IMR-90 (cell line): Measurements from ENCODE around the gene ACP4.

ENCODE experiments used
- BHLHE40 ChIP-seq: fragments of 150-350 bp; IDR thresholded peaks from 2 replicates; pipeline ENCODE4 v1.6.1; 2016; ENCODE audit warnings: mild to moderate bottlenecking, low read depth, low read length
- CHD1 ChIP-seq: IDR thresholded peaks from 2 replicates; pipeline ENCODE4 v1.6.1; 2012; ENCODE audit warnings: low read depth, low read length, improper control_type of control experiment
- CTCF ChIP-seq: conservative IDR thresholded peaks from 2 replicates; pipeline ENCODE4 v1.5.1; 2012; ENCODE audit warnings: mild to moderate bottlenecking, low read depth, low read length, improper control_type of control experiment
- MAFK ChIP-seq: IDR thresholded peaks from 2 replicates; pipeline ENCODE4 v1.6.1; 2012; ENCODE audit warnings: low read depth, low read length, improper control_type of control experiment
- MAZ ChIP-seq: IDR thresholded peaks from 2 replicates; pipeline ENCODE4 v1.6.1; 2012; ENCODE audit warnings: low read depth, mild to moderate bottlenecking, low read length, improper control_type of control experiment, moderate library complexity, borderline replicate concordance
- MXI1 ChIP-seq: IDR thresholded peaks from 2 replicates; pipeline ENCODE4 v1.6.1; 2012; ENCODE audit warnings: low read depth, mild to moderate bottlenecking, low read length, moderate library complexity, borderline replicate concordance
- NFE2L2 ChIP-seq: fragments of 150-350 bp; IDR thresholded peaks from 2 replicates; pipeline ENCODE4 v1.6.1; 2016; ENCODE audit warnings: low read depth, mild to moderate bottlenecking, low read length
- POLR2A ChIP-seq: IDR thresholded peaks from 2 replicates; pipeline ENCODE4 v1.6.1; 2012; ENCODE audit warnings: mild to moderate bottlenecking, low read depth, low read length
- RAD21 ChIP-seq: IDR thresholded peaks from 2 replicates; pipeline ENCODE4 v1.6.1; 2012; ENCODE audit warnings: low read length, improper control_type of control experiment
- RCOR1 ChIP-seq: IDR thresholded peaks from 2 replicates; pipeline ENCODE4 v1.6.1; 2012; ENCODE audit warnings: mild to moderate bottlenecking, low read length, improper control_type of control experiment; ENCODE audit not compliant: insufficient replicate concordance
- RFX5 ChIP-seq: IDR thresholded peaks from 2 replicates; pipeline ENCODE4 v1.8.0; 2012; ENCODE audit warnings: low read depth, mild to moderate bottlenecking, low read length, moderate library complexity
- SMC3 ChIP-seq: fragments of 150-350 bp; IDR thresholded peaks from 2 replicates; pipeline ENCODE4 v1.6.1; 2016; ENCODE audit warnings: low read depth, mild to moderate bottlenecking, antibody characterized with exemption, low read length, moderate library complexity
- TF ChIP-seq, protein P1 (sequence below): fragments of 150-350 bp; IDR thresholded peaks from 2 replicates; pipeline ENCODE4 v1.6.1; 2017; ENCODE audit warnings: mild to moderate bottlenecking, antibody characterized with exemption, low read length, low read depth

DNA sequence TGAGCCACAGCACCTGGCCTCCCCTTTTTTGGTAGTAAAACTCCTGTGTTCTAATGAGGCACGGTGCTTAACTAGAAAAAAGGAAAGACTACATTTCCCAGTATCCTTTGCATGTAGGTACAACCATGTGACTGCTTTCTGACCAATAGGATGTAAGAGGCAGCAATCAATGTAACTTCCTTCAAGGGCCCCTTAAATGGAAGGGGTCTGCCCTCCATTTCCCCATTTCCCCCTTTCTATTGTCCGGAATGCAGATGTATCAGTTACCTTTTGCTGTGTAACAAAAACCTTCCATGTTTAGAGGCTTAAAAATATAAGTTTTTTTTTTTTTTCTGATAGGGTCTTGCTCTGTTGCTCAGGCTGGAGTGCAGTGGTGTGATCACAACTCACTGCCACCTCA lies 17.7 kb upstream of the ACP4 start:
- TF ChIP-seq MAFK (no peak), POLR2A (no peak), CTCF (no peak), MXI1 (no peak), RAD21 (no peak), RCOR1 (no peak), NFE2L2 (no peak), BHLHE40 (no peak), RFX5 (no peak), MAZ (no peak), SMC3 (no peak), CHD1 (no peak)
- TF ChIP-seq, protein P1, sequence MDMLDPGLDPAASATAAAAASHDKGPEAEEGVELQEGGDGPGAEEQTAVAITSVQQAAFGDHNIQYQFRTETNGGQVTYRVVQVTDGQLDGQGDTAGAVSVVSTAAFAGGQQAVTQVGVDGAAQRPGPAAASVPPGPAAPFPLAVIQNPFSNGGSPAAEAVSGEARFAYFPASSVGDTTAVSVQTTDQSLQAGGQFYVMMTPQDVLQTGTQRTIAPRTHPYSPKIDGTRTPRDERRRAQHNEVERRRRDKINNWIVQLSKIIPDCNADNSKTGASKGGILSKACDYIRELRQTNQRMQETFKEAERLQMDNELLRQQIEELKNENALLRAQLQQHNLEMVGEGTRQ: peak; percentile 81
